Stimulated activated CD8-positive, alpha-beta memory T cell treated with anti-CD3 and anti-CD28 coated beads, Interleukin-4, amount 100 ng/mL, for 24 hours (primary cell): ENCODE data around the gene PUM2.

Experiments
- DNase-seq: peaks from one replicate; pipeline ENCODE4 v3.0.0-alpha.2; 2020; ENCODE audit warnings: low read depth

The PUM2 gene

DNA sequence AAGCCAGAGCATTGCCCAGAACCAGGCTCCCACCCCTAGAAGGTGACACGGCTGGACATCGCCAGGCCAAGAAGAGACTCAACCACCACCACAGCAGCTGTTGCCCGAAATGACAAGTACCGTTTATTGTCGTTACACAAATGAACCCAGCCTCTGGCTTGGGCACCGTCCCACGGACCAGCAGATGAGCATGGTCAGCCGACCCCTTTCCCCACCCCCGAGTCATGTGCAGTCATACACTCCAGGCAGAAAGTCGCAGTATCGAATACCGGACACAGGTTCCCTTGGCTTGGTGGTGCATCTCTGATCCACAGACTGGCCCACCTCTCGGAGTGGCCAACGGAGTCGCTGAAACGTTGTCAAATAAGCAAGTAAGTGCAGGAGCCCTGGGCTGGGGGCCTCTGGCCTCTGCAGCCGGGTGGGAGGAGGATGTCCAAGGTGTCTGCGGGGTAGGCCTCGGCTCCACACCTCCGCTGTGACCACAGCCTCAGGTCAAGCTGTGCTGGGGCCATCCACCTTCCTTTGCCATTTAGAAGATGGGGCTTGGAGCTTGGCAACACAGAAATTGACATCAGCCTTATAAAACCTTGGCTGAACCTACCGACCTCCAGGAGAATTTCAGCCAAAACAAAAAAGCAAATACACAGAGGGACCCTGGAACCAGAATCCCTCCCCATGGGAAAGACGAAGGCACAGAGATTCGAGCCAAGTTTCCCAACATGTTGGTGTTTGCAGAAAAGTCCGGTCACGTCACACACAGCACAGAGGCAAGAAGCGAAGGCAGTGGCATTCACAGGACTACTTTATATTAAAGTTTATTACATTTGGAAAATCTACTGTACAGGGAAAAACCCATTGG, 149.7 kb downstream of the PUM2 start:
- no peak for DNase-seq

DNA sequence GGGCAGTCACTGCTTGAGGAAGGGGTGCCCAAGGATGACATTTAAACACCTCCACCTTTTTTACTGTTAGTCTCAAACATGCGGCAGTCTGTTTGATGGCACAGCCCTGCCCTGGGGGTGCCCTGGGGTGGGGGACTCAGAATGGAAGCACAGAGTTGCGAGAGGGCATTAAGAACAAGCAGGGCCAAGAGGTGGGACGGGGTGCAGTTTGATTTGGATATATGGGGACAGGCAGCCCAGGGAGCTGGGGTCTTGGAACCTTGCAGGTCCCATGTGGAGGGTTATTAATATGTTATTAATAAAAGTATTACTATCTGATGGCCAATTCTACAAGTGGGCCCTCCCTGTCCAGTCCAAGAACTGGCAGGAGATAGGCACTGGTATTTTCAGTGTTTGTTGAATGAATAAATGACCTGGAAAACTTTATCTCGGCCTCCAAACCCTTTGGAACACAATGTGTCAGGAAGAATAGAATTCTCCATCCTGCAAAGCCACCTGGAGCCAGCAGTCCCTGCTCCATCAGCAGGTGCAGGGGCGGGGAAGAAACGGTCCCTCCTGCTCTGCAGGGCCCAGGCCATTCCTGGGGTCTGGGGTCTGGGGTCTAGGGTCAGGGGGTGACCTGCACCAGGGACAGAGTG, 150.9 kb downstream of the PUM2 start:
- DNase-seq, result no peak

DNA sequence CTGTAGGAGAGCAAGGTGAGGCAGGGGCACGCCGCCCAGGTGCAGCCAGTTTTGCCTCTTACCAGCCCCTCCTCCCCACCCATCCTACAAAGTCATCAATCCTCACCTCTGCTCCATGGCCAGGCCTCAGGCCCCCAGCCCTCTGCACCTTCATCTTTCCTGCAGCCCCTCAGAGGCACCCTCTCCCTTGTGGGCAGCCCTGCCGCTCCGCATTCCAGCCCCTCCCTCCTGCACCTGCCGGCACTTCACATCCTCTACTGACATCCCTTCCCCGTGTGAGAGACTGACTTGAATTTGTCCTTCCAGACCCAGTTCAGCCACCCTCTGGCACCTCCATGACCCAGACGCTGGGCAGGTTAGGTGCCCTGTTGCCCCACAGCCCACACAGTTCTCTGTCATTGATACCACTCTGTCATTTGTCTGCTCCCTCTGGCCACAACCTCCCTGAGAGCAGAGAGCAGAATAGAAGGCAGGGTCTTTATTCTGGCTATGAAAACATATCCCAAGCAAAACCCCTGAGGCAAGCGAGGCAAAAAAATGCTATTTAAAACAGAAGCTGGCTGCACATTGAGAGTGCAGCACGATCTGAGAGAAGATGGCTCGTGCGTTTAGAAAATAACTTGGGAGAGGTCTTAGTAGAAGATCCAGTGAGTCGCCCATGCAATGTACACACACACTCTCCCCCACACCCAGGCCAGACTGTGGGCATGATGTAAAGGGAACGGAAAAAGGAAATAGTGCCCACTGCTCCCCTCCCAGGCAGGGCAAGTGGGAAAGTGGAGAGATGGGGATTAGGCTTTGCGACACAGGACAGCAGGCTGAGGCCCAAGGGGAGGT, 151.6 kb downstream of the PUM2 start:
- DNase-seq, result no peak
